ENCODE data around the gene BCO1.

GRCh38 chr16:81254922-81255526, 16.5 kb downstream of the BCO1 start:
- TF ChIP-seq CTCF (IDR thresholded peaks at IDR 0.05; ENCODE audit: low read length): no peak
- TF ChIP-seq EZH2 (IDR thresholded peaks at IDR 0.05; ENCODE audit: borderline replicate concordance, low read length): no peak
